Prostate gland (tissue), 2 donors: ENCODE measurements around the gene MIER2. TPM values are rescaled to one million over a fixed set of nuclear protein-coding genes. Genes with fewer than 3 reads are reported as not detected.
A peak's percentile ranks its signal among the peaks of the same experiment; 100 is the strongest.
"Not testable (repeated sequence)": the region's sequence is repeated elsewhere in the genome, so short reads cannot be mapped to it uniquely, and the experiment has no call there.

ENCODE experiments used
- DNase-seq: peaks from one replicate; pipeline ENCODE4 v3.0.0-alpha.2; 2019; ENCODE audit warnings: low spot score
- H3K27ac ChIP-seq, 2 donors: fragments of 200-600 bp; sonication (generic); 2 replicates each; pipeline ENCODE4 v1.5.1; 2017 to 2019
- H3K27me3 ChIP-seq: fragments of 200-600 bp; sonication (generic); replicated peaks from 2 replicates; pipeline ENCODE4 v1.5.1; 2019; ENCODE audit not compliant: insufficient read depth
- H3K36me3 ChIP-seq, 2 donors: fragments of 200-600 bp; sonication (generic); 1 replicate in 1 of 2; 2 replicates in 1 of 2; pipeline versions ENCODE4 v1.5.1 to v1.8.1; 2017 to 2019
- H3K4me1 ChIP-seq: fragments of 200-600 bp; sonication (generic); replicated peaks from 2 replicates; pipeline ENCODE4 v1.5.1; 2019
- H3K4me3 ChIP-seq, 2 donors: fragments of 200-600 bp; sonication (generic); 2 replicates each; pipeline ENCODE4 v1.5.1; 2017 to 2019
- H3K9me3 ChIP-seq: fragments of 200-600 bp; sonication (generic); 2 replicates; pipeline ENCODE4 v1.5.1; 2017
- CTCF ChIP-seq, 4 experiments: fragments of 200-600 bp in 2 of 4; fragments of 450-650 bp in 2 of 4; sonication (generic) in 2 of 4; IDR thresholded peaks; 1 replicate in 3 of 4; 2 replicates in 1 of 4; pipeline ENCODE4 v1.5.1; 2016 to 2019; ENCODE audit warnings: antibody characterized with exemption in 4 of 4, mild to moderate bottlenecking in 2 of 4, moderate library complexity in 2 of 4
- POLR2A ChIP-seq: fragments of 450-650 bp; IDR thresholded peaks from one replicate; pipeline ENCODE4 v1.6.1; 2016; ENCODE audit warnings: antibody characterized with exemption, mild to moderate bottlenecking
- POLR2AphosphoS5 ChIP-seq: sonication (generic); formaldehyde crosslinking; IDR thresholded peaks from one replicate; pipeline ENCODE4 v1.6.1; 2017; ENCODE audit warnings: antibody characterized with exemption
- WGBS: methylation state at CpG from one replicate; pipeline ENCODE4 v1.1.5; 2018; 5-methylcytosine and 5-hydroxymethylcytosine counted together
- intact Hi-C: fragments of 100-400 bp; cut with DNase I; formaldehyde crosslinking; loops from one replicate; pipeline ENCODE4 v1.14.2; 2022
- total RNA-seq, 2 donors: library from RNA; depleted of rRNA; stranded (reverse); fragments of >200 nt; gene quantifications; one replicate each; pipeline ENCODE4 v1.1.0, GENCODE V29; 2016

The MIER2 gene
- total RNA-seq, 2 donors from 2014 or later: 16.9 to 37.1 TPM

GRCh38 chr19:387777-388176 lies 43.2 kb upstream of the MIER2 start:
- no peaks in the 10 kb centered on the region for H3K9me3 ChIP-seq
- no peaks in the 10 kb centered on the region for H3K36me3 ChIP-seq
- DNase-seq: no peak
- H3K27me3 ChIP-seq: no peaks in the 10 kb centered on the region
- no peak overlapping the region for H3K27ac ChIP-seq
- H3K4me1 ChIP-seq: no peaks in the 10 kb centered on the region
- 86% methylated on average over 16 of the region's 21 CpGs for WGBS
- intact Hi-C loops: no loop called here
- no peak overlapping the region for H3K4me3 ChIP-seq
- TF ChIP-seq POLR2A (no peak), POLR2AphosphoS5 (no peak), CTCF (IDR thresholded peaks at IDR 0.05) (no peak)

DNA sequence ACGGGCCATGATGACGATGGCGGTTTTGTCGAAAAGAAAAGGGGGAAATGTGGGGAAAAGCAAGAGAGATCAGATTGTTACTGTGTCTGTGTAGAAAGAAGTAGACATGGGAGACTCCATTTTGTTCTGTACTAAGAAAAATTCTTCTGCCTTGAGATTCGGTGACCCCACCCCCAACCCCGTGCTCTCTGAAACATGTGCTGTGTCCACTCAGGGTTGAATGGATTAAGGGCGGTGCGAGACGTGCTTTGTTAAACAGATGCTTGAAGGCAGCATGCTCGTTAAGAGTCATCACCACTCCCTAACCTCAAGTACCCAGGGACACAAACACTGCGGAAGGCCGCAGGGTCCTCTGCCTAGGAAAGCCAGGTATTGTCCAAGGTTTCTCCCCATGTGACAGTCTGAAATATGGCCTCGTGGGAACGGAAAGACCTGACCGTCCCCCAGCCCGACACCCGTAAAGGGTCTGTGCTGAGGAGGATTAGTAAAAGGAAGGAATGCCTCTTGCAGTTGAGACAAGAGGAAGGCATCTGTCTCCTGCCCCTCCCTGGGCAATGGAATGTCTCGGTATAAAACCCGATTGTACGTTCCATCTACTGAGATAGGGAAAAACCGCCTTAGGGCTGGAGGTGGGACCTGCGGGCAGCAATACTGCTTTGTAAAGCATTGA lies 42.2 kb upstream of the MIER2 start:
- H3K4me3 ChIP-seq, DNase-seq, H3K27me3 ChIP-seq, H3K27ac ChIP-seq, intact Hi-C loops, H3K9me3 ChIP-seq, H3K4me1 ChIP-seq, H3K36me3 ChIP-seq: not testable (repeated sequence)
- WGBS: 31% methylated on average over 12 of the region's 22 CpGs

- intact Hi-C loops, H3K27ac ChIP-seq, H3K9me3 ChIP-seq, DNase-seq, H3K27me3 ChIP-seq, H3K36me3 ChIP-seq, H3K4me1 ChIP-seq, H3K4me3 ChIP-seq: not testable (repeated sequence)
- 44% methylated on average over 8 of the region's 8 CpGs for WGBS
These were observed 41.6 kb upstream of the MIER2 start for GRCh38 chr19:386189-386588.

DNA sequence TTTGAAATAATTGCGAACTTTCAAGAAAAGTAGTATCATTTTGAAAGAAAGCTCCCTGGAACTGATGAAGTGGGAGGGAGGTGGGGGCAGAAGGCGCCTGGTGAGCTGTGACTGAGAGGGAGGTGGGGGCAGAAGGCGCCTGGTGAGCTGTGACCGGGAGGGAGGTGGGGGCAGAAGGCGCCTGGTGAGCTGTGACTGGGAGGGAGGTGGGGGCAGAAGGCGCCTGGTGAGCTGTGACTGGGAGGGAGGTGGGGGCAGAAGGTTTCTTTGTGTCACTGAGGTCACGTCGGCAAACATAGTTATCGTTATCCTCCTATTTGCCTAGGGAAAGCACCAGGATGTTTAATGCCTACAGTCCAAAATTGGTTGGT lies 40.2 kb upstream of the MIER2 start:
- Histone ChIP-seq H3K27ac (no peak overlapping the region), H3K4me1 (no peaks in the 10 kb centered on the region), H3K4me3 (no peak overlapping the region), H3K27me3 (no peaks in the 10 kb centered on the region), H3K36me3 (no peaks in the 10 kb centered on the region), H3K9me3 (no peaks in the 10 kb centered on the region)
- intact Hi-C loops: no loop called here
- WGBS: 74% methylated on average over 9 of the region's 9 CpGs
- TF ChIP-seq POLR2A (no peak), POLR2AphosphoS5 (no peak), CTCF (IDR thresholded peaks at IDR 0.05) (no peak)
- DNase-seq: no peak

DNA sequence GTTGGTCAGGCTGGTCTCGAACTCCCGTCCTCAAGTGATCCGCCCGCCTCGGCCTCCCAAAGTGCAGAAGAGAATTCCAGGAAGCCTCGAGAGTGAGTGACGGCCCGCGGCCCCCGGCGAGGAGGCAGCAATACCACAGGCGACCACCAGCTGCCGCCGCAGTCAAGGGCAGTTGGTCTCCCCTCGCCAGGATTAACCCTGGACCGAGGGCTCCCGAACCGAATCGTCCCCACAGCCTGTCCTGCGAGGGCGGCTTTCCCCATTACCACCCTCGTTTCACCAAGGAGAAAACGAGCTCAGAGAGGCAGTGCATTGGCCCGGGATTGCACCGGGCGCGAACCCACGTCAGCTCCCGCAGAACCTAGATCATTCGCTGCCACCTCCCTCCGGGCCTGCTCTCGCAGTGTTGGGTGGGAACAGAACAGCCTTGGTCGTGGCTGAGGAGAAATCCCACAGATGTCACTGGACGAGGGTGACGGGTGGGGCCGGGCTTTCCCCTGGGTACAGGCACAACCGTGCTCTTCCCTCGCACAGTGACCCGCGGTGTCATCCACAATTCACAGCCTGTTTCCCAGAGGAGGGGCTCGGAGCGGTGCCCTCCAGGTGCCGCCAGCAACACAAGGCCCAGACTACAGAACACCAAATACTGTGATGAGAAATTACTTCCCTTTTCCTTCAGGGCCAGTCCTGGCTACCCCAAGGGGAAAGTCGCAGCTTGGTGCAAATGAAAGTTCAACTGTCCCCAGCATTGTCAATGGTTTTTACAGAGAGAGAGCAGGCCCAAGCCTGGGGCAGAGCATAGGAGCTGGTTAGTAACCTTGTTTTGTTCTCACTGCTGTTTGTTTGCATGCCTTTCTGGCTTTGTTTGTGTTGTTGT lies 39.6 kb upstream of the MIER2 start:
- Histone ChIP-seq H3K27me3 (no peaks in the 10 kb centered on the region), H3K9me3 (no peaks in the 10 kb centered on the region), H3K4me1 (no peaks in the 10 kb centered on the region), H3K27ac (no peak overlapping the region), H3K4me3 (no peak overlapping the region), H3K36me3 (no peaks in the 10 kb centered on the region)
- WGBS: 38% methylated on average over 44 of the region's 44 CpGs
- DNase-seq: no peak
- TF ChIP-seq CTCF (IDR thresholded peaks at IDR 0.05): peak in 3 of 4 experiments; percentile 25 to 52 (median 51)
- no peak for TF ChIP-seq POLR2A
- no peak for TF ChIP-seq POLR2AphosphoS5
- intact Hi-C loops: no loop called here

- no peak overlapping the region for H3K27ac ChIP-seq
- no peaks in the 10 kb centered on the region for H3K9me3 ChIP-seq
- H3K4me3 ChIP-seq: no peak overlapping the region
- no peak for TF ChIP-seq POLR2AphosphoS5
- TF ChIP-seq POLR2A: no peak
- no peaks in the 10 kb centered on the region for H3K27me3 ChIP-seq
- H3K36me3 ChIP-seq: no peaks in the 10 kb centered on the region
- intact Hi-C loops: no loop called here
- no peak for DNase-seq
- 89% methylated on average over 18 of the region's 19 CpGs for WGBS
- H3K4me1 ChIP-seq: no peaks in the 10 kb centered on the region
These were observed 38.4 kb upstream of the MIER2 start for GRCh38 chr19:383040-383439.

DNA sequence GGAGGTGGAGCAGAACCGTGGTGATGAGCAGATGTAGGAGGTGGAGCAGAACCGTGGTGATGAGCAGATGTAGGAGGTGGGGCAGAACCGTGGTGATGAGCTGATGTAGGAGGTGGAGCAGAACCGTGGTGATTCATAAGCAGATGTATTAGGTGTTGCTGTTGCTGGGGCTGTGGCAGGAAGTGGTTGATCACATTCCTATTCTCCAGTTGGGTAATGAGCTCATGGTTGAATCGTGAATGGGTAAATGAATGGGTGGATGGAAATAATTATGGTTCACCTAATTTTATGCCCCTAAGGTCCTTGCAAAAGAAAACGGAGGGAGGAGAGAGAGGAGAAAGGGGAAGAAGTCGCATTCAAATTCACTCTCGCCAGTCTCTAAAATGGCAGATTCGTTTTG lies 38.0 kb upstream of the MIER2 start:
- H3K36me3 ChIP-seq, H3K9me3 ChIP-seq, H3K27ac ChIP-seq, H3K4me1 ChIP-seq, H3K4me3 ChIP-seq, DNase-seq, intact Hi-C loops, H3K27me3 ChIP-seq: not testable (repeated sequence)
- WGBS: 74% methylated on average over 9 of the region's 9 CpGs

DNA sequence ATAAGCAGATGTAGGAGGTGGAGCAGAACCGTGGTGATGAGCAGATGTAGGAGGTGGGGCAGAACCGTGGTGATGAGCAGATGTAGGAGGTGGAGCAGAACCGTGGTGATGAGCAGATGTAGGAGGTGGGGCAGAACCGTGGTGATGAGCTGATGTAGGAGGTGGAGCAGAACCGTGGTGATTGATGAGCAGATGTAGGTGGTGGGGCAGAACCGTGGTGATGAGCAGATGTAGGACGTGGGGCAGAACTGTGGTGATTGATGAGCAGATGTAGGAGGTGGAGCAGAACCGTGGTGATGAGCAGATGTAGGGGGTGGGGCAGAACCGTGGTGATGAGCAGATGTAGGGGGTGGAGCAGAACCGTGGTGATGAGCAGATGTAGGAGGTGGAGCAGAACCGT lies 37.3 kb upstream of the MIER2 start:
- H3K36me3 ChIP-seq, DNase-seq, H3K4me1 ChIP-seq, H3K9me3 ChIP-seq, H3K27me3 ChIP-seq, H3K27ac ChIP-seq, intact Hi-C loops, H3K4me3 ChIP-seq: not testable (repeated sequence)
- WGBS: 83% methylated on average over 11 of the region's 11 CpGs

- H3K9me3 ChIP-seq, H3K27ac ChIP-seq, H3K27me3 ChIP-seq, H3K4me3 ChIP-seq, DNase-seq, intact Hi-C loops, H3K4me1 ChIP-seq, H3K36me3 ChIP-seq: not testable (repeated sequence)
- 90% methylated on average over 15 of the region's 17 CpGs for whole genome bisulfite sequencing
These were observed 36.1 kb upstream of the MIER2 start for GRCh38 chr19:380618-381219.
